HG02870 (cell line): Measurements from ENCODE around the gene HSPH1.
A peak's percentile ranks its signal among the peaks of the same experiment; 100 is the strongest.
"Not testable (repeated sequence)": the region's sequence is repeated elsewhere in the genome, so short reads cannot be mapped to it uniquely, and the experiment has no call there.

Experiments
- ATAC-seq: cut with Tn5 transposase; IDR thresholded peaks from one replicate; pipeline ENCODE4 v1.9.1; 2021; ENCODE audit warnings: mild to moderate bottlenecking, moderate library complexity; ENCODE audit not compliant: unreplicated experiment

The HSPH1 gene

DNA sequence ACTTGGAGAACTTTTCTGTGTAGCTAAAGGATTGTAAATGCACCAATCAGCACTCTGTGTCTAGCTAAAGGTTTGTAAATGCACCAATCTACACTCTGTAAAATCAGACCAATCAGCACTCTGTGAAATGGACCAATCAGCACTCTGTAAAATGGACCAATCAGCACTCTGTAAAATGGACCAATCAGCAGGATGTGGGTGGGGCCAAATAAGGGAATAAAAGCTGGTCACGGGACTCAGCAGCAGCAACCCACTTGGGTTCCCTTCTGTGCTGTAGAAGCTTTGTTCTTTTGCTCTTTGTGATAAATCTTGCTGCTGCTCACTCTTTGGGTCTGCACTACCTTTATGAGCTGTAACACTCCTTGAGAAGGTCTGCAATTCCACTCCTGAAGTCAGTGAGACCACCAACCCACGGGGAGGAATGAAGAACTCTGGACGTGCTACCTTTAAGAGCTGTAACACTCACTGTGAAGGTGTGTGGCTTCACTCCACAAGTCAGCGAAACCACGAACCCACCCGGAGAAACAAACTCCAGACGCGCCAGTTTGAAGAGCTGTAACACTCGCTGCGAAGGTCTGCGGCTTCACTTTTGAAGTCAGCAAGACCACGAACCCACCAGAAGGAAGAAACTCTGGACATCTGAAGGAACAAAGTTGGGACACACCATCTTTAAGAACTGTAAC is 16.2 kb upstream of the HSPH1 start:
- ATAC-seq, result not testable (repeated sequence)

DNA sequence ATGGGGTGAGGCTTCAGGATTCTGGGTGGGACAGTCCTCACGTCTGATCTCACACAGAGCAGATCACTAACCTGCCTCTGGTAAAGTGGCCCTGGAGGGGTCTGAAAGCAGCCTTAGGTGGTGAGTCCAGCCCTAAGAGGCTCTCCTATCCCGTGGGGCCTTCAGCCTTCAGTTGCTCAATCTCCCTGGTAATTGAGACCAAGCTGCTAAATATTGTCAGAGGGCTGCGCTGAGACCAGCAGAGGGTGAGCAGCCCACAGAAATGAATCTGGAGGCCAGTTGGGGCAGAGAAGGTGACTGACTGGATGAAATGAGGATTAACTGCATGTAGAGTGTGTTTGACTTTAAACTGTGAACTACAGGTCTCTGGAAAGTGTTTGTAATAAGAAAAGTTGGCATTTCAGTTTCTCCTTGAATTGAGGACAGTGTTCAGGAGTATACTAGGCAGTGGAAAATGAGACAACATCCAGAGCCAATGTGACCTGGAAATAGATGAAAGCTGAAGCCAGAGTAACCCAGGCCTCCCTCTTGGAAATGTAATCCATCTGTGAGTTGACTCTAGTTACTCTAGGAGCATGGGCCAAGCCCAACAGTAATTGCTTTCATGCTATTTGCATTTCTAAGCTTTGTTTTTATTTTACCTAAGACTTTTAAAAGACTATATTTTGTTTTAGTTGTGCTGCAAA is 14.3 kb upstream of the HSPH1 start:
- no peak for ATAC-seq

- ATAC-seq, result no peak
Observed at GRCh38 chr13:31174018-31174417, 12.3 kb upstream of the HSPH1 start.

DNA sequence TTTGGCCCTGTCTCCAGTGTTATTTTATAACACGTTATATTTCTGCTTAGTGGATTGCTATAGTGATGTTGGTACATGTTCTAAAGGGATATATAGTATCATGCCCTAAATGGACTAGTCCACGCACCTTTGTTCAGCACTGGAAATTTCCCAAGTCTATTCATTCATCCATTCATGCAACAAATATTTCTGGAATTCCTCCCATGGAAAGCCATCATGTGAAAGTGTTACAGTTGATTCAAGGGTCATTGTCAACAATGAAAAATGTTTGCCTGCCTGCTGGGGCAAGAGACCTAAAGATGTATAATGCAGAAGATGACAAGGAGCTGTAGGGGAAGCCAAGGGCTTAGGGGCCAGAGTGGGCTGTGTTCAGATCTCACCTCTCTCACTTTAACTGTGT is 10.8 kb upstream of the HSPH1 start:
- ATAC-seq, result no peak

DNA sequence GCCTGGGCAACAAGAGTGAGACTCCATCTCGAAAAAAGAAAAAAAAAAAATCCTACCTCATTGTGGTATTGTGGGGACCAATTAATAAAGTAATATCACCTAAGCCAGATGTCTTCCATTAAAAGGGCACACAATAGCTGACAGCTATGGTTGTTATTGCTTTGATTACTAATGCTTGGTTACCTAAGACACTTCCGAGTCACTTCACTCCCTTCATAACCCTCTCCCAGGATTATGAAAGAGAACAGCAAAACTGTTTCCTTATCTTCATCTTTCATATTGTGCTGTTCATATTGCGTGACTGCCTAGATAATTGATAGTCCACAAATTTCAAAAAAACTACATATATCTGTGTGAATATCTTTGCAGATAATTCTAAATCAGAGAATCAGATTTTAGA is 10.3 kb upstream of the HSPH1 start:
- no peak for ATAC-seq

- no peak for ATAC-seq
Observed at GRCh38 chr13:31168736-31169135, 7.0 kb upstream of the HSPH1 start.

DNA sequence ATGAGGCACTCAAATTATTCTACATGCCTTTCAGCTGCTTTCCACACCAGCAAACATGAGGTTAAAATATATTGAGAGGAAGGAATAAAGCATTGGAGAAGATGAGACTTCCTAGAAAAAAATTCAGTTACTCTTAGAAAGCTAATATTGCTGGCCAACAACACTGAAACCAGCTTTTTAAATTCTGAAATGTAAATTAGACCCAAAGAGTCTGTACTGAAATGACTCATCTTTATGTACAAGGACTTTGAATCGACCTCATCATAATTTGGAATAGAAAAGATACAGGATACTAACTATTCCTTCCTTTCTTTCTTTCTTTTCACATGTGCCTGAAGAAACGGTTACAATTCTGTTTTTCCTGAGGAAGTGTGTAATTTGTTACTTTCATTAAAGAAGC is 6.5 kb upstream of the HSPH1 start:
- peak; percentile 65 for ATAC-seq

DNA sequence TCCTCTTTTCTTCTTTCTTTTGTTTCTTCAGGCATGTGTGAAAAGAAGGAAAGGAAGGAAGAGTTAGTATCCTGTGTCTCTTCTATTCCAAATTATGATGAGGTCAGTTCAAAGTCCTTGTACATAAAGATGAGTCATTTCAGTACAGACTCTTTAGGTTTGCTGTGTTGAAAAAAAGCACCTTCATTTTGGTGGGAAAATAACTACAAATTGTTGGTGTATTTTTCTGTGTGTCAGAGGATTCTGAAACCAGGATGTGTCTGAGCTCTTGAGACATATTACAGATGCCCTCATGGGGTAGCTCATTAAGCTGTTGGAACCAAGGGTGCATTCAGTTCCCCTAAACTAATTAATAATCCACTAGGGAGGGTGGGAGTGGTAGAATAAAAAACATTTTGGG is 5.8 kb upstream of the HSPH1 start:
- ATAC-seq, result peak; percentile 36

DNA sequence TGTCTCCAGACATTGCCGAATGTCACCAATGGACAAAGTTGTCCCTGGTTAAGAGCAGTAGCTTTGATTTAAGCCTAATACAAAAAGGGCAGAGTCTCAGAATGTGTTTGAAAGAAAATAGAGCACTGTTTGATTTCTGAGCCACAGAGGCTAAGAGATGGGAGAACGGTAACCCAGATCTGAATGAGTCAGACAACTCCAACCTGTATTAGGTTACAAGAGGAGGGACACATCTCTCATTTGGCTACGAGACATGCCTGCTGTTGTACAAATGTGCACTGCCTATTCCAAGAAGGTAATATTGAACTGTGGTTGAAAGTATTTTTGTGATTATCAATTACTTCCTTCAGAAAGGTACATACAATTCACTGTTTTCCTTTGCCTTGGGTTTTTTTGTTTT is 4.9 kb upstream of the HSPH1 start:
- ATAC-seq, result no peak

DNA sequence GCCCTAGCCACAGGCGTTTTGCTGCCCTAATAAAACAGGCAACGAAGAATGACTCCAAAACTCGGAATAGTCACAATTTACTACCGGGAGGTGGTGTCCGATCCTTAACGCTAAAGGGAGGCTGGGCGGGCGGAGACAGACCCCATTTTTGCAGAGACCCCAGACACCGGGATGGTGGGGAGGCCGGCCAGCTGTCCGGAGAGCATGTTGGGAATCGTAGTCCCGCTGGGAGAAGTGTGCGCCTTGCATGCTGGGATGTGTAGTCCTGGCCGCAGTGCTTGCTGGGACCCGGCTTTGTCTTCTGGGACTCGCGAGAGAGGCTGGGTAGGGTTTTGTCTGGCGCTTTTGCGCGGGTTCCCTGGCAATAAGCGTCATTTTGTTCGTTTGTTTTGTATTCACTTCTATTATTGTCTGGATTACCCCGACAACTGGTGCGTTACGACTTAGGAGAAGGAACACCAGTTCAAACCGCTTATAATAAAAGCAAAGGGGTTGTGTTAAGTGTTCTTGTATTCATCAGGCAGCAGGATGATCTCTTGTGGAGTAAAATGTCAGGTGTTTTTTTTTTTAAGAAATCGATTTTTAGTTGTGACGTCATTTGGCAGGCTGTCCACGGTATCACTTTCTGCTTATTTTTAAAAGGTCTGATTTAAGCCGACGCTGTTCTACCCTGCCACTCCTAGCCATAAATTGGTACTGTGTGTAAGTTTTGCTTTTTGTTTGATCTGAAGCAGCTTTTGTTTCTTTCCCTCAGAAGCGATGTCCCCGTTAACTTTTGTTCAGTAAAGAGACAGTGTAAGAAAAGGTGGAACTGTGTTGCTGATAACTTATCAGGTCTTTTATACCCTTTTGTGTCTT is 676 bp upstream of the HSPH1 start:
- peak; percentile 82 for ATAC-seq

DNA sequence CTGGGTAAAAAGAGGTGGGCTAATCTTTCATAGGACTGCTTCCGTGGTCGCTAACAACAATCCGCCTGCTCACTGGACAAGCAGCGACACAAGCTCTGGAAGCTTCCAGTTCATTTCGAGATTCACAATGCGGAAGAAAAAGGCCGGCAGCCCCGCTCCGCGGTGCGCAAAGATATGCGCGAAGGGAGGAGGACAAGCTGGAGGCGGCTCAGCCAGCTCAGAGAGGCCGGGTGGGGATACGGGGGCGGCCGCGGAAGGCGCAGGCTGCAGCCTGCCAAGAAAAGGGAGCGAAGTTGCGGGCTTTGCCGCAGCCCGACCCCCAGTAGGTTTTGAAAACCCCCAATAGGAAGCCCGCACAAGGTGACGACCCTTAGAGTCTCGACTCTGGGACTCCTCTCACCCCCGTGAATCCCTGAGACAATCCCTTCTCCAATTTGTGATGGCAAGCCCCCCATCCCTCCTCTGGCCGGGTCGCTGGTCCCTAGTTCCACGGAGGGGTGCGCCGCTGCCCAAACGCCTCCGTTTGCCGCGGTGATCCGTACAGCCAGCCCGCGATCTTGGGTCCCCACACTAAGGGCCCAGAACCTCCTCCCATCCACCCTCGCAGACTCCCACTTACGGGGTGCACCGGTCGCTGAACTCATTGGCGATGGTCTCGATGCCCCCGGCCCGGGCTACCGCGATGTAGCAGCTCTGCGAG is 697 bp downstream of the HSPH1 start:
- ATAC-seq, result peak; percentile 17

GRCh38 chr13:31159306-31159705 is 2.4 kb downstream of the HSPH1 start:
- ATAC-seq, result no peak

DNA sequence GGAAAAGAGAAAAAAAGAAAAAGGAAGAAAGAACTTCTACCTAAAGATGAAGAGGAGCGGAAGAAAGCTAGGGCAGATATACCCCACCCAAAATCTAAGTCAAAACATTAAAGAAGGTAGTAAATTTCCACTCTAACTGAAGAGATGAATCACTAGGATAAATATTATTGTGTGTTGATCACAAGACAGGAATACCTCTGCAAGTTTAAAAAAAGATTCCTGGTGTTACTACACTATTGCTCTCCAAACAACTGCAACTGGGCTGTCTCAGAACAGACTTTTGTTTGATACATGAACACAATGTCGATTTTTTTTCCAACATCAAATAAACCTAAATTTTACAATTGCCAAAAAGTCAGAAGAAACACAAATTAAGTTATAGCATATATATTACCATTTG is 6.8 kb downstream of the HSPH1 start:
- no peak for ATAC-seq

GRCh38 chr13:31151837-31152236 is 9.9 kb downstream of the HSPH1 start:
- no peak for ATAC-seq

DNA sequence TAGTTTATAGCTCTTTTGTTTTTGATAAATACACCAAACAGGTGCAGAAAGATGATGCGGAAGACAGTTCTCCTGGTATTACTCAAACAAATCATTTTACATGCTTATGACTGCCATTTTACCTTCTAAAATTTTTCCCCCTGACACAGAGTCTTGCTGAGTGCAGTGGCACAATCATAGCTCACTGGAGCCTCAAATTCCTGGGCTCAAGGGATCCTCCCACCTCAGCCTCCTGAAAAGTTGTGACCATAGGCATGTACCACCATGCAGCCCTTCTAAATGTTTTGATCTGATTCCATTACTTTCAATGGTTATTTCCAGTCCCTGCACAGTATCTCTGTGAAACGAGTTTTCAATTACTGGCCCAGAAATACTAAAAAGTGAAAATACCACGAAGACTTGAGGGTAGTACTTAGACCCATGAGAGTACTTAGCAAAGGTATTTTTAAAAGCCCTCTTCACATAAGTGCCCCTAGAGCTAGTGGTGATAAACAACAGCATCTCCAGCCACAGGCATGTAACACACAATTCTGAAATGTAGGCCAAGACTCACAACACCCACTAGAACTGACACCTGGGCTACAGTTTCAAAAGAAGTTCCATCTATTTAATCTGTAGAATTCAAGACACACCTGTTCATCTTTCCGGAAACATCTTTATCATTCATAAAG is 11.3 kb downstream of the HSPH1 start:
- ATAC-seq, result no peak

- no peak for ATAC-seq
Observed at GRCh38 chr13:31149604-31150003, 12.1 kb downstream of the HSPH1 start.

DNA sequence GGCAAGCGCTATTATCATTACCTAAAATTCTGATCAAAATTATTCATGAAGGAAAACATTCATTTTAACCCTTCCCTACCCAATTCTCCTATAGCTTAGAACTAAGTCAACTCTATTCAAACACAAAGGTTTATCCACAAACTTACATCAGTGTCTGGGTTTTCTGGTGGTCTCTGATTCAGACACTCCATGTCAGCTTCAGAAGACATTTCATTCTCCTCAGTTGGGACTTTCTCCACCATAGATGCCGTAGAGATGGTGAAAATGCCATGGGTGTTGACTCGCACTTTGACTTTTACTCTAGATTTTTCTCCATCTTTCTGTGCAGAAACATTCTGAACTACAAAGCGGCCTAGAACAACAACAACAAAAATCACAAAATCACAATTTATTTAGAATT is 16.3 kb downstream of the HSPH1 start:
- no peak for ATAC-seq

DNA sequence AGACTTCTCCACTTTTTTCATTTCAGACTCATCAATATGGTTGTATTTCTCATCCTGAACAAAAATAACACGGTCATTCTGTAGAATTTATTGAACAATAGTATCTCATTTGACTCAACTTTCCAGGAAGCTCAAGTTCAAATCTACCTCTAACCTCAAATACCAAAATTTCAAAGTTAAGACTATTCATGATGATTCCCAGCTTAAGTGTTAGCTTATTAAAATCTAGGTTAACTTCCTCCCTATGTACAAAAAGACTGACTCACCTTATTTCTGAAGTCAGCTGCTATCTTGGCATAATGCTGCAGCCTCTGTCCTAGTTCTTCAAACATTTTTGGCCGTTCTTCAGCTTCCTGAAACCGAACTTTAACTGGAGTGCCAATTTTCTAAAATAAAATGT is 23.2 kb downstream of the HSPH1 start:
- no peak for ATAC-seq

DNA sequence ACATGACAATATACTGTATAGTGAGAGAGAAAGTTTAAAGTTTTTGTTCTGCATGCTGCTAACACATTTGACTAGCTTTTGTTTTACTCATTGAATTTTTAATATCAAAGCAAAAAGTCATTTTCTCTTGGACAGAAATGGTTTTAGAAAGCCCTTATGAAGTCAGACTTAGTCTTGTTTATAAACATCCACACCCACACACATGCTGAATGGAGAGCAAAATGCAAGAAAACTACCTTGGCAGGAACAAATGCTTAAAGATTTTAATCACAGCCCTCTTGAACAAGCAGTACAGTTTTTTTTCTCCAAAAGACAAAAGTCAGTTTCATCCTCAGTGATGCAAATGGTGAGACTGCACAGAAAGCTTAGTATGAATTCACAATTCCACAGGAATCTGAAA is 25.0 kb downstream of the HSPH1 start:
- no peak for ATAC-seq

GRCh38 chr13:31134039-31134711 is 27.5 kb downstream of the HSPH1 start:
- no peak for ATAC-seq
